HG02981 (cell line): ENCODE data around the gene NRF1.

Source experiments
- ATAC-seq: cut with Tn5 transposase; IDR thresholded peaks from one replicate; pipeline ENCODE4 v1.9.1; 2021; ENCODE audit warnings: mild to moderate bottlenecking, moderate library complexity; ENCODE audit not compliant: unreplicated experiment

NRF1 gene

GRCh38 chr7:129678606-129679005, 67.1 kb downstream of the NRF1 start:
- no peak for ATAC-seq

GRCh38 chr7:129680400-129680799, 68.9 kb downstream of the NRF1 start:
- ATAC-seq: no peak

- ATAC-seq: no peak
Observed at GRCh38 chr7:129684777-129685176, 73.3 kb downstream of the NRF1 start.

GRCh38 chr7:129686063-129686462, 74.5 kb downstream of the NRF1 start:
- no peak for ATAC-seq

GRCh38 chr7:129688503-129689222, 77.1 kb downstream of the NRF1 start:
- no peak for ATAC-seq

GRCh38 chr7:129689995-129690581, 78.6 kb downstream of the NRF1 start:
- no peak for ATAC-seq

GRCh38 chr7:129690701-129691100, 79.2 kb downstream of the NRF1 start:
- ATAC-seq: no peak

GRCh38 chr7:129698516-129699418, 87.2 kb downstream of the NRF1 start:
- no peak for ATAC-seq

GRCh38 chr7:129702316-129702715, 90.8 kb downstream of the NRF1 start:
- ATAC-seq: no peak

GRCh38 chr7:129702761-129703338, 91.3 kb downstream of the NRF1 start:
- ATAC-seq: no peak

GRCh38 chr7:129703751-129704150, 92.2 kb downstream of the NRF1 start:
- ATAC-seq: no peak

GRCh38 chr7:129707910-129708499, 96.5 kb downstream of the NRF1 start:
- ATAC-seq: no peak

- no peak for ATAC-seq
Observed at GRCh38 chr7:129713544-129713943, 102.0 kb downstream of the NRF1 start.

GRCh38 chr7:129714514-129715063, 103.1 kb downstream of the NRF1 start:
- ATAC-seq: no peak

- ATAC-seq: no peak
Observed at GRCh38 chr7:129719980-129720732, 108.6 kb downstream of the NRF1 start.

GRCh38 chr7:129721068-129721467, 109.5 kb downstream of the NRF1 start:
- ATAC-seq: no peak

- ATAC-seq: no peak
Observed at GRCh38 chr7:129723679-129724078, 112.2 kb downstream of the NRF1 start.

- ATAC-seq: no peak
Observed at GRCh38 chr7:129724796-129725195, 113.3 kb downstream of the NRF1 start.

GRCh38 chr7:129728875-129729467, 117.5 kb downstream of the NRF1 start:
- ATAC-seq: no peak

GRCh38 chr7:129729511-129729910, 118.0 kb downstream of the NRF1 start:
- no peak for ATAC-seq
